Measurements from ENCODE around the gene YTHDC2.

YTHDC2 gene

GRCh38 chr5:113531481-113532159, 18.1 kb downstream of the YTHDC2 start:
- Mint-ChIP-seq H3K36me3 (peaks cover 33 to 41% of the 10 kb centered on the region in 2 donors), H3K27me3 (no peaks in the 10 kb centered on the region), H3K4me1 (no peaks in the 10 kb centered on the region), H3K27ac (no peak overlapping the region), H3K9me3 (peaks cover 3 to 4% of the 10 kb centered on the region in 2 donors), H3K4me3 (no peak overlapping the region)
- ATAC-seq (replicated peaks) (no peak), DNase-seq (no peak)

GRCh38 chr5:113538313-113538712, 24.8 kb downstream of the YTHDC2 start:
- Mint-ChIP-seq H3K27ac (no peak overlapping the region), H3K36me3 (peaks cover 36 to 42% of the 10 kb centered on the region in 2 donors), H3K4me1 (peaks cover 0 to 2% of the 10 kb centered on the region in 2 donors), H3K4me3 (no peak overlapping the region), H3K27me3 (no peaks in the 10 kb centered on the region), H3K9me3 (peaks cover 0 to 2% of the 10 kb centered on the region in 2 donors)
- no peak for DNase-seq
- ATAC-seq (replicated peaks) = no peak

- DNase-seq (no peak), ATAC-seq (replicated peaks) (no peak)
- Mint-ChIP-seq H3K27ac (no peak overlapping the region), H3K36me3 (peaks cover 44 to 57% of the 10 kb centered on the region in 2 donors), H3K4me1 (no peaks in the 10 kb centered on the region), H3K4me3 (no peak overlapping the region), H3K27me3 (no peaks in the 10 kb centered on the region), H3K9me3 (no peaks in the 10 kb centered on the region)
Observed at GRCh38 chr5:113546703-113547183, 33.2 kb downstream of the YTHDC2 start.

GRCh38 chr5:113548396-113548795, 34.9 kb downstream of the YTHDC2 start:
- Mint-ChIP-seq H3K9me3 (no peaks in the 10 kb centered on the region), H3K36me3 (peaks cover 40 to 59% of the 10 kb centered on the region in 2 donors), H3K4me1 (no peaks in the 10 kb centered on the region), H3K27ac (no peak overlapping the region), H3K27me3 (no peaks in the 10 kb centered on the region), H3K4me3 (no peak overlapping the region)
- ATAC-seq (replicated peaks) (no peak), DNase-seq (no peak)

GRCh38 chr5:113552137-113552536, 38.6 kb downstream of the YTHDC2 start:
- Mint-ChIP-seq H3K27me3 (no peaks in the 10 kb centered on the region), H3K27ac (no peak overlapping the region), H3K36me3 (peaks cover 26 to 40% of the 10 kb centered on the region in 2 donors)

GRCh38 chr5:113552620-113553019, 39.1 kb downstream of the YTHDC2 start:
- Mint-ChIP-seq H3K36me3 (peaks cover 24 to 41% of the 10 kb centered on the region in 2 donors), H3K9me3 (no peaks in the 10 kb centered on the region), H3K27ac (no peak overlapping the region), H3K27me3 (no peaks in the 10 kb centered on the region), H3K4me1 (peaks cover 0 to 1% of the 10 kb centered on the region in 2 donors), H3K4me3 (no peak overlapping the region)
- ATAC-seq (replicated peaks) = no peak
- DNase-seq = no peak

More at GRCh38 chr5:113552137-113552536, 38.6 kb downstream of the YTHDC2 start:
- Mint-ChIP-seq H3K4me1 (peaks cover 0 to 1% of the 10 kb centered on the region in 2 donors), H3K9me3 (no peaks in the 10 kb centered on the region), H3K4me3 (no peak overlapping the region)
- DNase-seq (no peak), ATAC-seq (replicated peaks) (no peak)

- Mint-ChIP-seq H3K27me3 (no peaks in the 10 kb centered on the region), H3K9me3 (no peaks in the 10 kb centered on the region), H3K36me3 (peaks cover 33 to 61% of the 10 kb centered on the region in 2 donors), H3K27ac (no peak overlapping the region), H3K4me1 (no peaks in the 10 kb centered on the region), H3K4me3 (no peak overlapping the region)
- ATAC-seq (replicated peaks) (no peak), DNase-seq (no peak)
Observed at GRCh38 chr5:113562828-113563400, 49.4 kb downstream of the YTHDC2 start.

GRCh38 chr5:113569396-113569795, 55.9 kb downstream of the YTHDC2 start:
- H3K27ac Mint-ChIP-seq = no peak overlapping the region
- peaks cover 68 to 81% of the 10 kb centered on the region in 2 donors for H3K36me3 Mint-ChIP-seq
- no peak overlapping the region for H3K4me3 Mint-ChIP-seq
- H3K27me3 Mint-ChIP-seq = no peaks in the 10 kb centered on the region
- ATAC-seq (replicated peaks) (no peak), DNase-seq (no peak)
- peaks cover 8 to 13% of the 10 kb centered on the region in 2 donors for H3K4me1 Mint-ChIP-seq
- H3K9me3 Mint-ChIP-seq = peaks cover 10 to 15% of the 10 kb centered on the region in 2 donors

GRCh38 chr5:113572716-113573115, 59.2 kb downstream of the YTHDC2 start:
- DNase-seq = no peak

GRCh38 chr5:113574417-113574816, 60.9 kb downstream of the YTHDC2 start:
- DNase-seq (no peak), ATAC-seq (replicated peaks) (no peak)
- Mint-ChIP-seq H3K4me3 (no peak overlapping the region), H3K4me1 (peaks cover 10 to 13% of the 10 kb centered on the region in 2 donors), H3K36me3 (peaks cover 61 to 72% of the 10 kb centered on the region in 2 donors), H3K27ac (no peak overlapping the region), H3K9me3 (peaks cover 10 to 15% of the 10 kb centered on the region in 2 donors), H3K27me3 (no peaks in the 10 kb centered on the region)

More at GRCh38 chr5:113572716-113573115, 59.2 kb downstream of the YTHDC2 start:
- H3K27me3 Mint-ChIP-seq = no peaks in the 10 kb centered on the region
- no peak overlapping the region for H3K4me3 Mint-ChIP-seq
- no peak overlapping the region for H3K27ac Mint-ChIP-seq
- H3K4me1 Mint-ChIP-seq = peaks cover 8 to 13% of the 10 kb centered on the region in 2 donors
- no peak for ATAC-seq (replicated peaks)
- peaks cover 10 to 15% of the 10 kb centered on the region in 2 donors for H3K9me3 Mint-ChIP-seq
- H3K36me3 Mint-ChIP-seq = peaks cover 69 to 80% of the 10 kb centered on the region in 2 donors

- H3K4me1 Mint-ChIP-seq = peaks cover 10 to 13% of the 10 kb centered on the region in 2 donors
- ATAC-seq (replicated peaks) = no peak
Observed at GRCh38 chr5:113575074-113575473, 61.6 kb downstream of the YTHDC2 start.

GRCh38 chr5:113578091-113578490, 64.6 kb downstream of the YTHDC2 start:
- Mint-ChIP-seq H3K9me3 (peaks cover 2 to 5% of the 10 kb centered on the region in 2 donors), H3K4me1 (peaks cover 0 to 7% of the 10 kb centered on the region in 2 donors), H3K36me3 (peaks cover 36 to 52% of the 10 kb centered on the region in 2 donors), H3K27ac (no peak overlapping the region), H3K4me3 (no peak overlapping the region), H3K27me3 (no peaks in the 10 kb centered on the region)
- ATAC-seq (replicated peaks) (no peak), DNase-seq (no peak)

More at GRCh38 chr5:113575074-113575473, 61.6 kb downstream of the YTHDC2 start:
- H3K9me3 Mint-ChIP-seq = peaks cover 10 to 15% of the 10 kb centered on the region in 2 donors
- H3K4me3 Mint-ChIP-seq = no peak overlapping the region
- no peak overlapping the region for H3K27ac Mint-ChIP-seq
- peaks cover 56 to 71% of the 10 kb centered on the region in 2 donors for H3K36me3 Mint-ChIP-seq
- DNase-seq = no peak
- no peaks in the 10 kb centered on the region for H3K27me3 Mint-ChIP-seq

GRCh38 chr5:113581388-113581787, 67.9 kb downstream of the YTHDC2 start:
- Mint-ChIP-seq H3K36me3 (peaks cover 14 to 27% of the 10 kb centered on the region in 2 donors), H3K27ac (no peak overlapping the region), H3K9me3 (no peaks in the 10 kb centered on the region), H3K4me1 (peaks cover 0 to 5% of the 10 kb centered on the region in 2 donors), H3K27me3 (no peaks in the 10 kb centered on the region), H3K4me3 (no peak overlapping the region)
- ATAC-seq (replicated peaks) = no peak
- DNase-seq = no peak

GRCh38 chr5:113598150-113598549, 84.7 kb downstream of the YTHDC2 start:
- H3K36me3 Mint-ChIP-seq = peaks cover 14 to 20% of the 10 kb centered on the region in 2 donors
- no peaks in the 10 kb centered on the region for H3K9me3 Mint-ChIP-seq
- no peak overlapping the region for H3K27ac Mint-ChIP-seq
- peaks cover 0 to 2% of the 10 kb centered on the region in 2 donors for H3K4me1 Mint-ChIP-seq
- no peaks in the 10 kb centered on the region for H3K27me3 Mint-ChIP-seq
- DNase-seq (no peak), ATAC-seq (replicated peaks) (no peak)
- H3K4me3 Mint-ChIP-seq = no peak overlapping the region

GRCh38 chr5:113598926-113599325, 85.4 kb downstream of the YTHDC2 start:
- Mint-ChIP-seq H3K4me1 (peaks cover 0 to 2% of the 10 kb centered on the region in 2 donors), H3K27me3 (no peaks in the 10 kb centered on the region), H3K4me3 (no peak overlapping the region), H3K27ac (no peak overlapping the region), H3K9me3 (no peaks in the 10 kb centered on the region), H3K36me3 (peaks cover 8 to 12% of the 10 kb centered on the region in 2 donors)
- no peak for DNase-seq
- no peak for ATAC-seq (replicated peaks)

Data from stimulated activated naive B cell treated with anti-CD40 and anti-IgM and Interleukin-4, amounts not matched to agents 10 μg/mL and 1 μg/mL and 100 μg/mL, for 72 hours (primary cell).